Measurements from ENCODE around the gene FOXN3. TPM values are rescaled to one million over a fixed set of nuclear protein-coding genes. Genes with fewer than 3 reads are reported as not detected.
"Not testable (repeated sequence)": the region's sequence is repeated elsewhere in the genome, so short reads cannot be mapped to it uniquely, and the experiment has no call there.

The FOXN3 gene
- total RNA-seq, 1 donor from 2014 or later: 134 TPM

DNA sequence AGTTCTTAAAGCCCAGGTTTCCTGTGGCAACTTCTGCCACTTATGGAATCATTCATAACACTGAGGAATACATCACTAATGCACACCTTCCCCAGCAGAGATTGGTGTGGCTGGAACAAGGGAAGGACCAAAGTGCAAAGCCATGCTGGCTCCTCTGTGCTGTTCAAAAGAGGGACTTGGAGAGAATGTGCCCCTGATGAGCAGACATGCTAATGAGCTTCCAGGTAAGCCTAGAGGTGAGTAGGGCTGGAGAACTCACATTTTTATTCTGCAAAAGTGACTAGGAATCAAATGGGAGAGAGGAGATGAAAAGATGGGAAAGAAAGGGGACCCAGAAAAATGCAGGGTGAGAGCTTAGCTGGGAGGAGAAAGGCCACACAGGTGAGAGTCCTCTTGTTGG, 302.9 kb downstream of the FOXN3 start:
- ATAC-seq (no peak), DNase-seq (no peak)
- intact Hi-C loops (cut with micrococcal nuclease): no loop called here

DNA sequence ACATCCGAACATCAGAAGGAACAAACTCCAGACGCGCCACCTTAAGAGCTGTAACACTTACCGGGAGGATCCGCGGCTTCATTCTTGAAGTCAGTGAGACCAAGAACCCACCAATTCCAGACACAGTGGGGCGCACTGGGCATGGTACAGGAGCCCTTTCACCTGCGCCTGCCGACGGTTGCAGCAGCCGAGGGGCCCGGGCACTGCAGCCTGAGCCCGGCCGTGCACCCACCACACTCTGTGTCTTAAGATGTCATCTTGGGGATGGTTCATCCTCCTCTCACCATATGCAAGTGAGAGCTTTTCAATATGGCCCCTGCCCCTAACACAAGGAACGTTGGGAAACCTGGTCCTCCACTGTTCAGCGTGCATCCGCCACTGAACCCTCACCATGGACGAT, 304.3 kb downstream of the FOXN3 start:
- intact Hi-C loops (cut with micrococcal nuclease): no loop called here
- DNase-seq (no peak), ATAC-seq (no peak)

- DNase-seq; ATAC-seq; intact Hi-C loops (cut with micrococcal nuclease): not testable (repeated sequence)
These were observed 305.1 kb downstream of the FOXN3 start for GRCh38 chr14:89111766-89112543.

DNA sequence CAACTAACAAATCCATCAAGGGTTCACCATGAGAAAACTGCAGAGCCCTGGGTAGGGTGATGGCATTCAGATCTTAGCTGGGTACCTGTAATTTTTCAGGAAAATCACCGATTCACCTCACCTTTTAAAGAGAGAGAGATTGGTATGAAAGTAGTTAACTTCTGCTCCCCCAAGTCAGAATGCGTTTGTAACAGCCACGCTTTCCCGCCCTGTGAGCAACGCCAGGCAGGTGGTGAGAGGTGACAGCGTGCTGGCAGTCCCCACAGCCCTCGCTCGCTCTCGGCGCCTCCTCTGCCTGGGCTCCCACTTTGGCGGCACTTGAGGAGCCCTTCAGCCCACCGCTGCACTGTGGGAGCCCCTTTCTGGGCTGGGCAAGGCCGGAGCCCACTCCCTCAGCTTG, 305.8 kb downstream of the FOXN3 start:
- ATAC-seq; intact Hi-C loops (cut with micrococcal nuclease): not testable (repeated sequence)

DNA sequence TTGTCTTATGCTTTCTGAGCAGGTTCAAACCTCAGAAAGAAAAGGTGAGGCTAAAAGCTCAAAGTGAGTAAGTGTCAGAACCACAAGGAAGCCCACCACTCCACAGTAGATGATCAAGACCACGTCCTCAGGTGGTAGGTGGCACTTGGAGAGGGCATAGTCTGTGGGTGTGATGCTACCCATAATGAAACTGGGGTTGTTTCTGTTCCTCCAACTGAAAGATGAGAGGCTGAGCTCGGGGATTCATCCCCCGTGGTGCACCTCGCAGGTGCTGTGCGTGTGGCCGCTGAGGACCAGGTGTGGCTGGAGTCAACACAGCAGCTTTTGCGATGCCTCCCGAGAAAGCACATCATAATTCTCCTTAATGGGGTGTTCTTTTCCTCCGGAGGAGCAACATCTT, 306.9 kb downstream of the FOXN3 start:
- ATAC-seq (no peak), DNase-seq (no peak)
- intact Hi-C loops (cut with micrococcal nuclease): no loop called here

More for the DNA sequence above, 305.8 kb downstream of the FOXN3 start:
- not testable (repeated sequence) for DNase-seq

DNA sequence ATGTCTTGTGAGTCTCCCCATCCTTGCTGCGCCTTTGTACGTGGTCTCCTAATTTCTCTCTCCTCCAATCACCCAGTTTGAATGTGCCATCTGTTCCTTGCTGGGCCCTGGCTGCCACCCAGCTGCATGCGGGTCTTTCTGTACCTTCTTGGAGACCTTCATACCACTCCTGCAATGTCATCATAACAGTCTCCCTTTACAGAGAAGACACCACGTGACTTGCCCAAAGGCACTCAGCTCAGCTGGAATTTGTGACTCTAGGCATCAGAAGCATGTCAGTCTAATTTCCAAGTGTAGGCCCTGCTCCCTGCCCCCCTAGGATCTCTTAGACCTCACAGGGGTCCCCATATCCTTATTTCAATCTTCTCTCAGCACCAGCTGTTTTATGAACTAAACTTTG, 308.4 kb downstream of the FOXN3 start:
- no peak for ATAC-seq
- intact Hi-C loops (cut with micrococcal nuclease): no loop called here

DNA sequence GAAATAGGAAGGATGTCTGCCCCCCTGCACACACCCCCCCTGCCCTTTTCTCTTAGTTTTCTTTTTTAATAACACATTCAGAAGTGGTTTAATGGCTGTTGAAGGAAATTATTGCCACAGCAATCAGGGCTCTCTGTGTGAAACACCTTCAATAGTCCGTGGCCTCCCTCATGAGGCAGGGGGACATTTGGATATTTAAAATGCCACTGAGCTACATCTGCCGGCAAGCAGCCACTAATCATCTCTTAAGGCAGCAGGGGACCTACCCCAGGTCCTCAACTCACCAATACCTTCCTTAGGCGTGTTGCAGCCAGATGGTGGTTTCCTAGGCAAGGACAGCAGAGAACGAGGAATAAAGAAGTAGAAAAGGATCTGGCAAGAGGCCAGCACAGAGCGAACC, 309.4 kb downstream of the FOXN3 start:
- DNase-seq (no peak), ATAC-seq (no peak)
- intact Hi-C loops (cut with micrococcal nuclease): no loop called here

More for the DNA sequence above, 308.4 kb downstream of the FOXN3 start:
- no peak for DNase-seq
